ENCODE data around the gene UTP11. TPM values are rescaled to one million over a fixed set of nuclear protein-coding genes. Genes with fewer than 3 reads are reported as not detected.

The UTP11 gene
- total and polyA plus RNA-seq, 2 of the 8 experiments (the other 6 are each of a cell fraction or from before 2014, with no cell fraction given), result 19.5 to 60.5 TPM

DNA sequence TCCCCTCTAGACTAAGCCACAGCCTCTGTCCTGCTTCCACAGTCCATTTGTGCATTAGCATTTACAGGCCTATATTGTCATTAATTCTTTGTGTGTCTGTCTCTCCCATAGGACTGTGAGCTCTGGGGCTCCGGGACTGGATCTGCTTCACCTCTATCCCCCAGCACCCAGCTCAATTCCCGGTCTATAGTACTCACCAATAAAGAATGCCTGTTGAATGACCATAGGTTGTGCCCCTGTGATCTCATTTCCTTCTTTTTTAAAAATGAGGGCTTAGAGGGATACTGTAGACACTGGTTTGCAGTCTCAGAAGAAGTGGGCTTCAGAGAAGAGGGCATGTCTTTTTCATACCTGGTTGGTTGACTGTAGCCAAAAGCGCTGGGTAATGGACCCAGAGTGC, 42.9 kb downstream of the UTP11 start:
- FAIRE-seq (no peak), DNase-seq (ENCODE audit: low read depth in 1 of 2, low spot score in 2 of 2) (no peak)
- Histone ChIP-seq H3K79me2 (ENCODE audit: control insufficient read depth in 1 of 2, insufficient read depth in 2 of 2, low read length in 2 of 2) (peaks cover 0 to 6% of the 10 kb centered on the region in 2 experiments; a peak in 1 of 4 replicates), H3K14ac (ENCODE audit: insufficient read length) (no peak overlapping the region), H3K4me2 (ENCODE audit: insufficient read depth in 1 of 2, low read depth in 2 of 2, low read length in 2 of 2) (no peak overlapping the region), H4K8ac (ENCODE audit: extremely low read depth, insufficient read depth, low read length) (no peak overlapping the region), H3K27me3 (replicated peaks in 1 of 4; ENCODE audit: control insufficient read depth in 3 of 4, extremely low read depth in 1 of 4, insufficient read depth in 3 of 4, low read length in 3 of 4) (no peaks in the 10 kb centered on the region), H3K9ac (replicated peaks in 1 of 4; ENCODE audit: extremely low read depth in 1 of 4, low read depth in 3 of 4, low read length in 3 of 4) (no peak overlapping the region), H3K4me1 (replicated peaks in 1 of 4; ENCODE audit: control insufficient read depth in 3 of 4, insufficient read depth in 4 of 4, low read length in 3 of 4) (peaks cover 0 to 14% (median 8%) of the 10 kb centered on the region in 4 experiments), H3K79me1 (ENCODE audit: low read depth, low read length) (peaks cover 6% of the 10 kb centered on the region), H4K91ac (replicated peaks; ENCODE audit: insufficient read length, low read length) (no peak overlapping the region), H2AK5ac (ENCODE audit: low read depth, low read length) (no peak overlapping the region), H3K27ac (ENCODE audit: low read depth, low read length) (no peak overlapping the region), H3K23me2 (ENCODE audit: low read depth, low read length) (0 out of 2 replicates have a peak, but pooled peaks cover 2% of the 10 kb centered on the region), H2BK15ac (ENCODE audit: low read length) (no peak overlapping the region), H2BK120ac (replicated peaks; ENCODE audit: low read depth, low read length) (no peak overlapping the region), H2AFZ (ENCODE audit: low read length) (no peak overlapping the region), H3K4ac (replicated peaks; ENCODE audit: insufficient read length, low read depth, low read length) (no peak overlapping the region), H2BK5ac (ENCODE audit: low read depth, low read length) (no peak overlapping the region), H4K5ac (ENCODE audit: insufficient read length, low read depth, low read length) (no peak overlapping the region), H4K20me1 (replicated peaks in 1 of 2; ENCODE audit: control insufficient read depth in 1 of 2, insufficient read depth in 2 of 2, low read length in 2 of 2) (peaks cover 4% of the 10 kb centered on the region in 2 experiments), H3K18ac (ENCODE audit: extremely low read depth, low read length) (no peak overlapping the region), H3K56ac (replicated peaks; ENCODE audit: insufficient read length, low read depth, low read length) (no peak overlapping the region), H3K9me3 (ENCODE audit: insufficient read depth in 2 of 2, low read depth in 1 of 2, low read length in 1 of 2) (no peaks in the 10 kb centered on the region), H3K36me3 (ENCODE audit: control insufficient read depth in 2 of 4, insufficient read depth in 4 of 4, low read length in 3 of 4) (no peaks in the 10 kb centered on the region), H3K23ac (ENCODE audit: insufficient read length) (no peak overlapping the region), H2BK12ac (ENCODE audit: low read depth, low read length) (no peak overlapping the region), H2BK20ac (ENCODE audit: low read length) (no peak overlapping the region), H3K4me3 (ENCODE audit: extremely low read depth in 1 of 4, insufficient read depth in 2 of 4, low read depth in 3 of 4, low read length in 4 of 4) (no peak overlapping the region)
- ChIA-PET CTCF (ENCODE audit: partially characterized antibody) (interaction anchor here (0.7 to 18.0 kb wide), 6 partner anchors 9 to 780 kb away, joined by 3 to 212 read pairs (median 3); partner anchors contain the start of gene SF3A3), POLR2A (ENCODE audit: partially characterized antibody) (interaction anchor here (0.6 kb wide), 1 partner anchor 42 kb away, joined by 3 read pairs; no protein-coding TSS in a partner anchor)
- WGBS, 2 experiments (ENCODE audit: extremely low coverage in 1 of 2, insufficient coverage in 1 of 2, insufficient read length in 1 of 2, insufficient replicate concordance in 2 of 2, low coverage in 1 of 2, low lambda C conversion rate in 2 of 2, missing lambda C conversion rate in 1 of 2), result 94% methylated on average over 3 of the region's 3 CpGs; no CpG with 5 or more reads in 1 of the 2 experiments
- TF ChIP-seq SP2 (IDR thresholded peaks at IDR 0.05; ENCODE audit: low read length) (no peak), TAF1 (IDR thresholded peaks at IDR 0.05; ENCODE audit: low read depth, low read length) (no peak)
